Common myeloid progenitor, CD34-positive (primary cell): ENCODE measurements around the gene FOXP1.

Source experiments
- CTCF ChIA-PET: fragments of 350-600 bp; sonication (Branson Sonifier 250); formaldehyde crosslinking; loops from one replicate; lab custom pipeline; 2021; ENCODE audit warnings: antibody characterized with exemption; lab: Charles Lee
- POLR2A ChIA-PET: fragments of 350-600 bp; sonication (Branson Sonifier 250); formaldehyde crosslinking; loops from one replicate; lab custom pipeline; 2021; ENCODE audit warnings: antibody characterized with exemption; lab: Charles Lee
- DNase-seq, 3 donors: peaks; one replicate each; pipeline versions ENCODE4 v3.0.0 to v3.0.0-alpha.2; 2013
- H3K27ac ChIP-seq, 2 experiments: 1 replicate in 1 of 2; 2 replicates in 1 of 2; pipeline ENCODE4 v1.7.0; 2013; ENCODE audit warnings: inconsistent platforms in 2 of 2, low read length in 2 of 2, mild to moderate bottlenecking in 2 of 2, low read depth in 1 of 2, moderate library complexity in 1 of 2; ENCODE audit not compliant: severe bottlenecking in 2 of 2, insufficient read depth in 1 of 2, poor library complexity in 1 of 2
- H3K27me3 ChIP-seq, 5 experiments: replicated peaks in 2 of 5; 1 replicate in 3 of 5; 2 replicates in 2 of 5; pipeline versions ENCODE4 v1.6.1 to v1.7.0; 2013; ENCODE audit warnings: low read length in 4 of 5, mild to moderate bottlenecking in 2 of 5, moderate library complexity in 2 of 5, inconsistent platforms in 1 of 5; ENCODE audit not compliant: insufficient read depth in 5 of 5, control insufficient read depth in 4 of 5
- H3K36me3 ChIP-seq, 4 experiments: 1 replicate in 2 of 4; 2 replicates in 2 of 4; pipeline versions ENCODE4 v1.6.1 to v1.7.0; 2013; ENCODE audit warnings: low read length in 3 of 4, control low read depth in 1 of 4, mild to moderate bottlenecking in 1 of 4; ENCODE audit not compliant: control insufficient read depth in 4 of 4, insufficient read depth in 4 of 4
- H3K4me1 ChIP-seq, 4 experiments: 1 replicate in 3 of 4; 2 replicates in 1 of 4; pipeline versions ENCODE4 v1.6.1 to v1.7.1; 2013; ENCODE audit warnings: low read length in 3 of 4, mild to moderate bottlenecking in 3 of 4, control low read depth in 1 of 4, inconsistent platforms in 1 of 4, moderate library complexity in 1 of 4; ENCODE audit not compliant: control insufficient read depth in 4 of 4, insufficient read depth in 4 of 4; ENCODE audit errors: control extremely low read depth in 1 of 4
- H3K4me3 ChIP-seq, 7 experiments: 1 replicate in 4 of 7; 2 replicates in 3 of 7; pipeline versions ENCODE4 v1.5.1 to v1.7.0; 2013; ENCODE audit warnings: mild to moderate bottlenecking in 7 of 7, low read length in 6 of 7, moderate library complexity in 6 of 7, inconsistent platforms in 2 of 7, low read depth in 2 of 7, control low read depth in 1 of 7; ENCODE audit not compliant: insufficient read depth in 4 of 7, control insufficient read depth in 1 of 7; ENCODE audit errors: extremely low read depth in 1 of 7
- H3K9me3 ChIP-seq, 5 experiments: 1 replicate in 4 of 5; 2 replicates in 1 of 5; pipeline versions ENCODE4 v1.6.1 to v1.7.1; 2013; ENCODE audit warnings: low read length in 4 of 5, mild to moderate bottlenecking in 2 of 5, inconsistent platforms in 1 of 5, low read depth in 1 of 5, moderate library complexity in 1 of 5; ENCODE audit not compliant: control insufficient read depth in 4 of 5, insufficient read depth in 2 of 5; ENCODE audit errors: control extremely low read depth in 1 of 5
- whole genome bisulfite sequencing: methylation state at CpG from one replicate; pipeline ENCODE4 v1.1.5; 2013; ENCODE audit not compliant: insufficient coverage; 5-methylcytosine and 5-hydroxymethylcytosine counted together

Gene FOXP1

GRCh38 chr3:71232175-71232679 lies 351.3 kb downstream of the FOXP1 start:
- WGBS: 100% methylated on average over 1 of the region's 3 CpGs
- ChIA-PET CTCF (interaction anchor here (0.9 to 1.5 kb wide), 4 partner anchors 12 to 157 kb away, joined by 3 to 4 read pairs (median 4); no protein-coding TSS in a partner anchor), POLR2A (no interaction called here)
- H3K27me3 ChIP-seq: no peaks in the 10 kb centered on the region
- peaks cover 0 to 10% (median 6%) of the 10 kb centered on the region in 4 experiments for H3K36me3 ChIP-seq
- H3K4me3 ChIP-seq: no peak overlapping the region
- H3K27ac ChIP-seq: no peak overlapping the region
- peaks cover 0 to 3% (median 0%) of the 10 kb centered on the region in 5 experiments for H3K9me3 ChIP-seq
- DNase-seq: no peak
- peaks cover 2 to 23% (median 15%) of the 10 kb centered on the region in 4 experiments for H3K4me1 ChIP-seq

DNA sequence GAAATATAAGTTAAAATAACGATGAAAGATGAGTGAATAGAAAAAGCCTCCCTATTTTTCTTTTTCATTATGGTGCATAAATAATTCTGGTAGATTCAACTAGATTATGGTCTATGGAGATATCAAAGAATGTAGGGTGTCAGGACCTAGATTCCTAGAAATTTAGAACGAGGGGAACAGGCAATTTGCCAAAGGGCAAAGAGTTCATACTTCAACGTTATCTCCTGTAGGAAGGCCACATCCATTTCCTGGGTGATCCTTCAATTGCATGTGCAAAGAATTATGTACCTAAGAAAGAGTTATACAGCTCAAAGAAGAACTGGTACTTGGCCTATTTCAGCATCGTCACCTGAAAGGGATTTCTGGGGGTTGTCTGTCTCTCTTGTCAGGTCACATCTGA lies 351.8 kb downstream of the FOXP1 start:
- POLR2A ChIA-PET: no interaction called here
- Histone ChIP-seq H3K36me3 (peaks cover 0 to 10% (median 6%) of the 10 kb centered on the region in 4 experiments), H3K27ac (no peak overlapping the region), H3K27me3 (no peaks in the 10 kb centered on the region), H3K4me1 (peaks cover 2 to 28% (median 20%) of the 10 kb centered on the region in 4 experiments), H3K9me3 (peaks cover 0 to 3% (median 0%) of the 10 kb centered on the region in 5 experiments), H3K4me3 (no peak overlapping the region)
- no peak for DNase-seq
- WGBS: 62% methylated on average over 2 of the region's 4 CpGs
- CTCF ChIA-PET: interaction anchor here (0.9 to 1.2 kb wide), 3 partner anchors 11 to 158 kb away, joined by 3 to 4 read pairs (median 3); no protein-coding TSS in a partner anchor

DNA sequence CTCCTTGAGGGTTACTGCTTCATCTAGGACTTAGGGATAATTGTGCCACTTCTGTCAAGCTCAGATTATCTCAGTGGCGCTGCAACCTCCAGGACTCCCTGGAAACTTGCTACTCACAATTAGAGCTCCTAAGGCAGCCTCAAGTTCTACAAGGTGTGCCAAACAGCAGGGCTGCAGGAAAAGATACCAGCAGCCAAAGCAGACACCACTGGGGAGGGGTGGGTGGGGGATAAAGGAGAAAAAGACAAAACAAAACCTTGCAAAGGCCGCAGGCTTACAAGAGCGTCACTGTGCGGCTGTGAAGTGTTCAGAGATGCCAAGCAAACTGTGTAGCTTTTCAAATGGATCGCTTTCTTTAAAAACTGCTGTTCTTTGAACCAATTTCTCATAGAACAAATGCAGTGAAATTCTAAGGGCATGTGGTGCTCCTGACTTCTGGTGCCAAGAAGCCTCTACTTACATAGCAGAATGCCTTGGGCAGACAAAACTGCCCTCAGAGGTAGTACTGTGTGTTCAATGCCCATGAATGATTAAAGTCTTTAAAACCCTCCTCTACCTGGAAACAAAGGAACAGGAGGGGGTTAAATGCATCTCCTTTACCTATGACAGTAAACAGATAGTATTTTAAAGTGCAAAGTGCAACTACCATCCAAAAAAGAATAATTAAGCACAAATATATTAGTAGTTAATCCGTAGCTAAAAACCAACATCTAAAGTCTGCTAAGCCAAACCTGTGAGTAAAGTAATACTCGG lies 353.4 kb downstream of the FOXP1 start:
- DNase-seq: peak in 2 of 3 donors; percentile 19 to 56
- H3K9me3 ChIP-seq: no peaks in the 10 kb centered on the region
- CTCF ChIA-PET: interaction anchor here (0.9 to 2.8 kb wide), 4 partner anchors 12 to 75 kb away, joined by 3 to 9 read pairs (median 4); no protein-coding TSS in a partner anchor
- 88% methylated on average over 5 of the region's 7 CpGs for WGBS
- peaks cover 0 to 6% (median 4%) of the 10 kb centered on the region in 4 experiments for H3K36me3 ChIP-seq
- no peaks in the 10 kb centered on the region for H3K27me3 ChIP-seq
- POLR2A ChIA-PET: interaction anchor here (1.1 kb wide), 1 partner anchor 352 kb away, joined by 5 read pairs; no protein-coding TSS in a partner anchor
- H3K4me1 ChIP-seq: peaks cover 5 to 42% (median 32%) of the 10 kb centered on the region in 4 experiments
- H3K27ac ChIP-seq: no peak overlapping the region
- peak overlapping the region in 1 of 7 experiments; percentile 3 for H3K4me3 ChIP-seq

DNA sequence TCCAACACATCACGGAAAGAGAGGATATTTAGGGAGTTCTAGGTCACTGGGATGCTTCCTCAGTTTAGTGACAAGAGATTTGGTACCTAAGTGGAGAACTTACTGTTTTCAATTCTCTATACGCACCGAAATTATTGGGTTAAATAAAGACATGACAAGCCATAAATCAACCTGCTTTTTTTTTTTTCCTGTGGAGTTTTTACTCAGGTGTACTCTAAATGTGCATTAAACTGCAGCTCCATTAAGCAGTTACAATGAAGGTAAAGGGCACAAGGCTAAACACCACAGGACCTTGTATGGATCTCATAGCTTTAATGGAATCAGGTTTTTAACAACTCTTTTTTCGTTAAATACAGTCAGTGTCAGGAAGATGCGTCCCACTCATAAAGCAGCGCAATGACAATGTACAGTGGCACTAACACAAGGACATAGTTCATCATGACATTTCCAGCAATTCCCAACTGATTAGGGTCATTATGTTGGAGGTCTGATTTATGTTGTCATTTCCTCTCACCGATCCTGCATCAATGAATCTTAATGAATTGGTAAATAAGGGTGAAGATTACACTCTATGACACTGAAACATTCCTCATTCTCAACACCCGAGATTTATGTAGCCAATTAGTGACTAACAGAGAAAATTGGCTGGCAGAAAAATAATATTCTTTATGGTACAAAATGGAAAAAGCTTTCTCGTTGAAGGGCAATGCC lies 355.2 kb downstream of the FOXP1 start:
- no peak for DNase-seq
- Histone ChIP-seq H3K4me3 (no peak overlapping the region), H3K36me3 (peaks cover 0 to 4% (median 0%) of the 10 kb centered on the region in 4 experiments), H3K27ac (peak overlapping the region in 1 of 2 experiments; percentile 76), H3K9me3 (no peaks in the 10 kb centered on the region), H3K4me1 (peaks cover 5 to 44% (median 32%) of the 10 kb centered on the region in 4 experiments), H3K27me3 (no peaks in the 10 kb centered on the region)
- 89% methylated on average over 3 of the region's 9 CpGs for WGBS
- CTCF ChIA-PET: interaction anchor here (1.1 to 2.8 kb wide), 2 partner anchors 8 to 14 kb away, joined by 3 to 9 read pairs; no protein-coding TSS in a partner anchor
- POLR2A ChIA-PET: interaction anchor here (0.6 kb wide), 1 partner anchor 26 kb away, joined by 3 read pairs; no protein-coding TSS in a partner anchor

DNA sequence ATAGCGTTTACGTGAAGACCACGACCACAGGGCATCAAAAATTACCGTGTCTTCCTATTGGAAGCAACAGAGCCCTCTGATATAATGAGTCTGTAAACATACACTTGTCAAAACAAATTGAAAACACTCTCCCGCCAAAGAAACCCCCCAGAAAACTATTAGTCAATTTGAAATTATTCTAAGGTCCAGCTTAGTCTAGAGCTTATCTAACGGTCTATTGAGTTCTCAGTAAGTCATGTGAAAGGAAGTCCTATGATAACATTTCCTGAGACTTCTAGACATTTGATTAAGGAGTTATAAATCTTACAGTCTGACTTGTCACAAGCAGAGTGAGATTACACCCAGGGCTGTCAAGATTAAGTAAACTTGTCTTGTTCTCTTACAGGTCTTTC lies 356.3 kb downstream of the FOXP1 start:
- Histone ChIP-seq H3K9me3 (no peaks in the 10 kb centered on the region), H3K27ac (peak overlapping the region; percentile 70 to 76), H3K4me1 (peaks cover 5 to 44% (median 32%) of the 10 kb centered on the region in 4 experiments), H3K36me3 (no peaks in the 10 kb centered on the region), H3K27me3 (no peaks in the 10 kb centered on the region), H3K4me3 (peak overlapping the region in 3 of 7 experiments; percentile 21 to 54 (median 54))
- ChIA-PET POLR2A (interaction anchor here (1.0 to 1.1 kb wide), 2 partner anchors 20 to 97 kb away, joined by 4 to 5 read pairs; no protein-coding TSS in a partner anchor), CTCF (interaction anchor here (0.9 to 1.6 kb wide), 3 partner anchors 9 to 18 kb away, joined by 3 to 4 read pairs (median 4); no protein-coding TSS in a partner anchor)
- DNase-seq: peak; percentile 49 to 80 (median 63)
- 53% methylated on average over 6 of the region's 6 CpGs for WGBS

- peaks cover 5 to 44% (median 32%) of the 10 kb centered on the region in 4 experiments for H3K4me1 ChIP-seq
- peak; percentile 74 to 94 (median 93) for DNase-seq
- H3K27ac ChIP-seq: peak overlapping the region; percentile 70 to 76
- no peaks in the 10 kb centered on the region for H3K36me3 ChIP-seq
- H3K27me3 ChIP-seq: no peaks in the 10 kb centered on the region
- ChIA-PET CTCF (interaction anchor here (0.9 to 1.6 kb wide), 3 partner anchors 9 to 18 kb away, joined by 3 to 4 read pairs (median 4); no protein-coding TSS in a partner anchor), POLR2A (interaction anchor here (1.0 to 1.1 kb wide), 2 partner anchors 19 to 96 kb away, joined by 4 to 5 read pairs; no protein-coding TSS in a partner anchor)
- no peaks in the 10 kb centered on the region for H3K9me3 ChIP-seq
- 47% methylated on average over 14 of the region's 21 CpGs for WGBS
- peak overlapping the region in 4 of 7 experiments; percentile 1 to 54 (median 36) for H3K4me3 ChIP-seq
Measured at GRCh38 chr3:71226565-71227269, 356.8 kb downstream of the FOXP1 start.
